ENCODE data around the gene HAT1.
"Not testable (repeated sequence)": the region's sequence is repeated elsewhere in the genome, so short reads cannot be mapped to it uniquely, and the experiment has no call there.

HAT1 gene

GRCh38 chr2:171893196-171893823, 29.0 kb upstream of the HAT1 start:
- H3K27me3 ChIP-seq (replicated peaks), result no peaks in the 10 kb centered on the region
- H3K36me3 ChIP-seq (replicated peaks), result no peaks in the 10 kb centered on the region
- H3K4me3 ChIP-seq (ENCODE audit: low read depth, low read length), result peak overlapping the region; percentile 93
- DNase-seq, result no peak
- no peak for TF ChIP-seq CTCF (IDR thresholded peaks at IDR 0.05; ENCODE audit: low read depth, low read length, missing control alignments)
- H3K27ac ChIP-seq, result no peak overlapping the region
- in situ Hi-C loops (cut with HindIII; ENCODE audit: low pct_ligation_motif_present, low sequenced_read_pairs), result no loop called here

- no peaks in the 10 kb centered on the region for H3K36me3 ChIP-seq (replicated peaks)
- H3K27ac ChIP-seq, result peak within 1 kb of the TSS; percentile 59
- DNase-seq, result peak; percentile 52
- no peak for TF ChIP-seq CTCF (IDR thresholded peaks at IDR 0.05; ENCODE audit: low read depth, low read length, missing control alignments)
- no peaks in the 10 kb centered on the region for H3K27me3 ChIP-seq (replicated peaks)
- in situ Hi-C loops (cut with HindIII; ENCODE audit: low pct_ligation_motif_present, low sequenced_read_pairs), result no loop called here
- H3K4me3 ChIP-seq (ENCODE audit: low read depth, low read length), result peak within 1 kb of the TSS; percentile 93
Measured at GRCh38 chr2:171893824-171894611, 28.2 kb upstream of the HAT1 start, which contains the start of gene SLC25A12. TSS of gene SLC25A12 (minus strand) at chr2:171894244. CDS start at chr2:171894214, 30 bp downstream.

- no peak for DNase-seq
- peak overlapping the region; percentile 59 for H3K27ac ChIP-seq
- H3K27me3 ChIP-seq (replicated peaks), result no peaks in the 10 kb centered on the region
- H3K4me3 ChIP-seq (ENCODE audit: low read depth, low read length), result peak overlapping the region; percentile 93
- no peak for TF ChIP-seq CTCF (IDR thresholded peaks at IDR 0.05; ENCODE audit: low read depth, low read length, missing control alignments)
- in situ Hi-C loops (cut with HindIII; ENCODE audit: low pct_ligation_motif_present, low sequenced_read_pairs), result no loop called here
- H3K36me3 ChIP-seq (replicated peaks), result no peaks in the 10 kb centered on the region
Measured at GRCh38 chr2:171894612-171894947, 27.7 kb upstream of the HAT1 start.

GRCh38 chr2:171895786-171896185, 26.5 kb upstream of the HAT1 start:
- Histone ChIP-seq H3K27ac (no peak overlapping the region), H3K4me3 (ENCODE audit: low read depth, low read length) (no peak overlapping the region), H3K36me3 (replicated peaks) (no peaks in the 10 kb centered on the region), H3K27me3 (replicated peaks) (no peaks in the 10 kb centered on the region)
- TF ChIP-seq CTCF (IDR thresholded peaks at IDR 0.05; ENCODE audit: low read depth, low read length, missing control alignments), result no peak
- in situ Hi-C loops (cut with HindIII; ENCODE audit: low pct_ligation_motif_present, low sequenced_read_pairs), result no loop called here
- no peak for DNase-seq

GRCh38 chr2:171899623-171900282, 22.5 kb upstream of the HAT1 start:
- in situ Hi-C loops (cut with HindIII; ENCODE audit: low pct_ligation_motif_present, low sequenced_read_pairs); DNase-seq; H3K27me3 ChIP-seq (replicated peaks); H3K36me3 ChIP-seq (replicated peaks); H3K4me3 ChIP-seq (ENCODE audit: low read depth, low read length); H3K27ac ChIP-seq: not testable (repeated sequence)

GRCh38 chr2:171902840-171903420, 19.3 kb upstream of the HAT1 start:
- TF ChIP-seq CTCF (IDR thresholded peaks at IDR 0.05; ENCODE audit: low read depth, low read length, missing control alignments), result no peak
- H3K36me3 ChIP-seq (replicated peaks), result no peaks in the 10 kb centered on the region
- DNase-seq, result no peak
- H3K27me3 ChIP-seq (replicated peaks), result no peaks in the 10 kb centered on the region
- in situ Hi-C loops (cut with HindIII; ENCODE audit: low pct_ligation_motif_present, low sequenced_read_pairs), result no loop called here
- no peak overlapping the region for H3K4me3 ChIP-seq (ENCODE audit: low read depth, low read length)
- no peak overlapping the region for H3K27ac ChIP-seq
